NCI-H774 (cell line): ENCODE results near the gene RPS27L.
"Not testable (repeated sequence)": the region's sequence is repeated elsewhere in the genome, so short reads cannot be mapped to it uniquely, and the experiment has no call there.

ENCODE experiments used
- DNase-seq: peaks from one replicate; lab custom pipeline; 2025; lab: John Stamatoyannopoulos, UW

Gene RPS27L

DNA sequence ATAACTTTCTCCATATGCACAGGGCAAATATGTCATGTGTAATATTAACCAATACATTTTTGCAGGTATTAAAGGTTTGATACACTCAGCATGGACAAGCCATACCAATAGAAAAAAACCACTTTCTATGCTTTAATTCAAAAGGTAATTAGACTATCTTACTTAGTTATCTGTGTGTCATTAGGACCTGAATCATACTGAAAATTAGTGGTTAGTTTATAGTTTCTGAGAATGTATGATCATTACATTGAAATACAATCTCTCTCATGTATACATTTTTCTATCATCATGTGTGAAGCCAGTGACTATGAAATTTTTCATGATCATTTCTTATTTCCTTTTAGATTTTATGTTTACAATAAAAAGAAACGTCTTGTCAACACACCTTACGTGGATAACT is 16.3 kb downstream of the RPS27L start:
- DNase-seq = no peak

- no peak for DNase-seq
These were observed 20.5 kb downstream of the RPS27L start for GRCh38 chr15:63136742-63137141.

- DNase-seq = no peak
These were observed 21.5 kb downstream of the RPS27L start for GRCh38 chr15:63135804-63136203.

DNA sequence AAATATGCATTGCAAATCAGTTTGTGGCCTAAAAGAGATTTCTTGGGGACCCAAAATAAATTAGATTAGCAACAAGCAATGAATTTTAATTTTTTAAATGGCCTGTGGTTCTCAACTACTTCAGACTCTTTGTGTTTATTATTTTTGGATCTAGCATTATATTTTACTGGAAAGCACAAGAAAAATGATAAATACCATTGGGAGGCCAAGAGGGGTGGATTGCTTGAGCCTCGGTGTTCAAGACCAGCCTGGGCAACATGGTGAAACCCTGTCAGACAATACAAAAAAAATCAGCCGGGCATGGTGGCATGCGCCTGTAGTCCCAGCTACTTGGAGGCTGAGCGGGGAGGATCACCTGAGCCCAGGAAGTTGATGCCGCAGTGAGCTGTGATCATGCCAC is 22.0 kb downstream of the RPS27L start:
- no peak for DNase-seq

GRCh38 chr15:63134245-63134985 is 22.9 kb downstream of the RPS27L start:
- no peak for DNase-seq

- DNase-seq = no peak
These were observed 23.5 kb downstream of the RPS27L start for GRCh38 chr15:63133786-63134185.

DNA sequence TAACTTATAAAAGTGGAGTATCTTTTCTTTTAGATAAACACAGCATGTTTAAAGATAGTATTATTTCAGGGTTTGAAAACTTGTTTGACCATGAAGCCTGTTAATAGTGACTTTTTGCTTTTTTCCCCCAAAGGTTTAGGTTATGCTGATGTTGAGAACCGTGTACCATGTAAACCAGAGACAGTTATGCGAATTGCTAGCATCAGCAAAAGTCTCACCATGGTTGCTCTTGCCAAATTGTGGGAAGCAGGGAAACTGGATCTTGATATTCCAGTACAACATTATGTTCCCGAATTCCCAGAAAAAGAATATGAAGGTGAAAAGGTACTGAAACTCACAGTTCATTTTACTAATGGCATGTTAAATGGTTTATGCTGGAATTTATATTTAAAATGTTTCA is 30.6 kb downstream of the RPS27L start:
- DNase-seq = no peak

DNA sequence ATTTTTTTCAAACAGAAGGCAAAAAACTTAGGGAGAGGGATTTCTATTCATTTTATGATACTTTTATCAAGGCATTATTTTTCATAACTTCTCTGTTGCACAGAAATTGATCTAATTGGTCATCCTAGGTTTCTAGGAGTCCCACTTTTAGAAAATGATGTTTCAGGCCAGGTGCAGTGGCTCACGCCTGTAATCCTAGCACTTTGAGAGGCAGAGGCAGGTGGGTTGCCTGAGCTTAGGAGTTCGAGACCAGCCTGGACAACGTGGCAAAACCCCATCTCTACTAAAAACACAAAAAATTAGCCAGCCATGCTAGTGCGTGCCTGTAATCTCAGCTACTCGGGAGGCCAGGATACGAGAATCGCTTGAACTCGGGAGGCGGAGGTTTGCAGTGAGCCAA is 32.8 kb downstream of the RPS27L start:
- DNase-seq = no peak

DNA sequence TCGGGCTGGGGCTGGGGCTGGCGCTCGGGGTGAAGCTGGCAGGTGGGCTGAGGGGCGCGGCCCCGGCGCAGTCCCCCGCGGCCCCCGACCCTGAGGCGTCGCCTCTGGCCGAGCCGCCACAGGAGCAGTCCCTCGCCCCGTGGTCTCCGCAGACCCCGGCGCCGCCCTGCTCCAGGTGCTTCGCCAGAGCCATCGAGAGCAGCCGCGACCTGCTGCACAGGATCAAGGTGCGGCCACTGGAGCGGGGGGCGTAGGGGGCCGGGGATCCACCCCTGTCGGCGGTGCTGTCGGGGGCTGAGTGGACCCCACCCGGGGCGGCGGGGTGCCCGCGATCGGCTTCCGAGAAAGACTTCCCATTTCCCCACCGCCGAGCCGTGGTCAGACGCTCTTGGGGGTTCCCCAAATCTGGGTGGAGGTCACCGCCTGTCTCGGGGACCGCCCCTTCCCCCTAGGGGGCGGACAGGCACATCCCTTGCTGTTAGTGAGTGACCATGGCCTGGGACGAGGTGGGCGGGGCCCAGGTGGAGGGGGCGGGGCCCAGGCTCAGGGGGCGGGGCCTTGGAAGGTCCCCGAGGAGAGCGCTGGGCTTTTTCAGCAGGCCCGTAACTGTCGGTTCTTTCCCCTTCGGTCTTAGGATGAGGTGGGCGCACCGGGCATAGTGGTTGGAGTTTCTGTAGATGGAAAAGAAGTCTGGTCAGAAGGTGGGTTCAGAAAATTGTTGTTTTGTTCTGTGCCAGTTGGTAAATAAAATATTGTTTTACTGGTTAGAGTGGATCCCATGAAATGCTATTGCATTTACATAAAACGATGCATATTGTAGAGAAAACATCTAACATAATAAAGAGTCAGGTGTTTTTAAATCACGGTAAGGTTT is 35.0 kb downstream of the RPS27L start:
- DNase-seq = peak; percentile 45

GRCh38 chr15:63121382-63122001 is 35.8 kb downstream of the RPS27L start, which contains the start of gene LACTB:
Gene LACTB, plus strand, starts transcription at chr15:63121861. Its CDS starts 11 bp downstream, at chr15:63121872.
- peak; percentile 75 for DNase-seq

DNA sequence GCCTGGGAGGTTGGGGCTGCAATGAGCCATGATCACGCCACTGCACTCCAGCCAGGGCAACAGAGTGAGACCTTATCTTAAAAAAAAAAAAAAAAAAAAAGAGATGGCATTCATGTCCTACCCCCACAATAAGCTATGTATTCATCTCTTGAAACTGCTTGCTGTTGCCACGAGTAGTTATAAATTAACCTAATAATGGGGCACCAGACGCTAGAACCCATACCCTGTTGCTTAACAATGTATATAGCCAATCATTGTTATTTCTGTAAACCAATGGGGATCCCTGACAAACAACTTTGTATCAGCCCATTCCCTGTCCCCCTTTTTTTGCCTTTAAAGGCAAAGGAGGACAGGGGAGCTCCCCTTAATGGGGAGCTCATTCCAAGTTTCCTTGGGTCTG is 38.4 kb downstream of the RPS27L start:
- DNase-seq = no peak

DNA sequence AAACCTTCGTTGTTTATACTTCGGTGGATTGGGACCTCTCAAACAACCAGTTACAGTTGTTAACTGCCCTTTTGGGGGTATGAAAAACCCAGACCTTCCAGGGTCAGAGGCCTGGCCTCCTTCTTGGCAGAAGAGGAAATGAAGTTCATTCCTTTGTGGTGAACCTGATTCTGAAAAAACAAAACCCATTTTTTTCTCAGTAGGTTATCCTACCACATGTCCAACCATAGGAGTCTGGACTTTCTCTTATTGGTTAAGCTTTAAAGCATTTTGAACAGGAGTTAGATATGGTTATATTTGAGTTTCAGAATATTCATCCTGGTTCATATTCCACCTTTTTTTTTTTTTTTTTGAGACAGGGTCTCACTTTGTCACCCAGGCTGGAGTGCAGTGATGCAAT is 42.8 kb downstream of the RPS27L start:
- no peak for DNase-seq

- no peak for DNase-seq
These were observed 44.4 kb downstream of the RPS27L start for GRCh38 chr15:63112871-63113270.

DNA sequence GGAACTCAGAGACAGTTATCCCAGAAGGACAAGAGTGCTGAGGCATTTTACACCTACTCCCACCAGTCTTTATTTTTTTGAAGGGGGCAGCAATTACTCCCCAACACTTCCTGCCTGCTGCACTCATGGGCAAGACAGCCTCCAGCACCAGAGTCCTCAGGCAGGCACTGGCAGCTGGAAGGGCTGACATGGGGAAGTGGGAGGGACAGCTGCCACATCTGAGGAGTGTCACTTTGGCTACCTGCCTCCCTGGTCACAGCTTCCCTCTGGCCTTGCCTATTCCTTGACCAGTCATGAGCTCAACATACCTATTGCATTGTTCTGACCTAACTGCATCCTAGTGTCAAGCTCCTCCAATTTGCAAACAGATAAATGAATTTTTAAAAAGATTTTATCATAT is 45.8 kb downstream of the RPS27L start:
- no peak for DNase-seq

DNA sequence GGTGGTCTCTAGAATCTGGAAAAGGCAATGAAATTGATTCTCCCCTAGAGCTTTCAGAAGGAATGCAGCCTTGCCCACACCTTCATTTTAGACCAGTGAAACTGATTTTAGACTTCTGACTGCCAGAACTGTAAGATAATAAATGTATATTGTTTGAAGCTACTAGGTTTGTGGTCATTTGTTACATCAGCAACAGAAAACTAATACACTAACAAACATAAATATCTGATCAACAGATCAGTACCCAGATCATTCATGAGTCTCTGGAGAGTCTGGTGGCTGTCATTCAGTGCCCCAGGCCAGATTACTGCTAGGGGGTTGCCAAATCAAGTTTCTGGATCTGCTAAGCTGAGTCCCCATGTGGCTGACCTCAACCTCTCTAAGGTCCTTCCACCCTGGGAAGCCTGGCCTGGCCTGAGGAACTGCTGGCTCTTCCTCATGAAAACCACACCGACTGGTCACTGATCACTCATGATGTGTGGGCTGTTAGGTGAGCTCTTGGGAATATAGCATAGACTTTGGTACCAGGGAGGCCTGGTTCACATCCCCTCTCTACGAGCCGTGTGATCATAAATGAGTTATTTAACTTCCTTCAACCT is 46.8 kb downstream of the RPS27L start:
- DNase-seq = no peak

- no peak for DNase-seq
These were observed 47.4 kb downstream of the RPS27L start for GRCh38 chr15:63109920-63110319.

DNA sequence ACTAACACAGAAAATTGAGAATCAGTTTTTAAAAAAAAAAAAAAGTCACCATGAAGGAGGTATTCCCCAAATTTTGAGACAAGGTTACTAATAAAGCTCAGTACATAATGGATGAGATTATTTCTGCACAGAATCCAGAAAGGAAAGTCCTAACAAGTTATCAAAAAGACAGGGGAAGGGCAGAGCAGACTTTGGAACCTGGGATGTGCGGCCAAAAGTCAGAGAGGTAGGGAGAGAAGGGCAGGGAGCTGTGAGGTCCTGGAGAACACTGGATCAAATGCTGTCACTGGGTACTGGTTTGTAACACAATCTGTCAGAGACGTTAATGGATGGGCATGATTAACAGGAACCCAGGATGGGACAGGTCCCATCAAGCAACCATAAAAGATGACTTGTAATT is 47.8 kb downstream of the RPS27L start:
- DNase-seq = no peak

DNA sequence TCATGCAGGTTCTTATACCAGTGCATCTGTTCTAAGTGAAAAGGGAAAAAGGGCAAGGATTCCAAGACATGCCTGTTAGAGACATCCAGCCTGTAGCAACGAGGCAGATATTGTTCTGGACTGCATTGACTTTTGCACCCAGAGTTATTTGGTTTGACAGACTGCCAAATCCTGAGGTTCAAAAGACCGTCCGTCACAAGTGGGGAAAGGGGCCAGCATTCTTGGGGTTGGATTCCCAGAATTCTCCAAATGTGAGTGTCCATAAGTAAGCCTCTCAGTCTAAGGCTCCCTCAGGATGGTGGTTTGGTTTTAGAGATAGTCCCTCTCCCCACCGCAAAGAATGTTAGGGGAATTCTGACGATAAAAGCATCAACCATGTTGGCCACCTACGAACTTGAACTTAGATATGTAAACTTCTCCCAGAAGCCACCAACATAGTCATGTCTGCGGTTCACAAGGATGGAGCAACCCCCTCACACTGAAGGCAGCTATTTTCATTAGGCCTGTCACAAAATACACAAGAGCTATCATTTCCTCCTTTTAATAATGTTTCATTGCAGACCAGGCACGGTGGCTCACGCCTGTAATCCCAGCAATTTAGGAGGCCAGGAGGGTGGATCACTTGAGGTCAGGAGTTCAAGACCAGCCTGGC is 49.3 kb downstream of the RPS27L start:
- no peak for DNase-seq

DNA sequence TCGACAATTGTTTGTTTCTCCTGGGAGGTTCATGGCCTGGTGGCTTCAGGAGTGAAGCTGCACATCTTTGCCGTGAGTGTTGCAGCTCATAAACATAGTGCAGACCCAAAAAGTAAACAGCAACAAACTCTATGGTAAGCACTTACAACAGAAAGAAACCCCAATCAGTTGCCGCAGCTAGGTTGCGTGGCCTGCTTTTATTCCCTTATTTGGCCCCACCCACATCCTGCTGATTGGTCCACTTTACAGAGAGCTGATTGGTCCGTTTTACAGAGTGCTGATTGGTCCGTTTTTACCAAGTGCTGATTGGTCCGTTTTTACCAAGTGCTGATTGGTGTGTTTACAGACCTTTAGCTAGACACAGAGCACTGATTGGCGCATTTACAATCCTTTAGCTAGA is 51.9 kb downstream of the RPS27L start:
- not testable (repeated sequence) for DNase-seq

- no peak for DNase-seq
These were observed 52.5 kb downstream of the RPS27L start for GRCh38 chr15:63104727-63105126.

- no peak for DNase-seq
These were observed 53.9 kb downstream of the RPS27L start for GRCh38 chr15:63103416-63103815.

GRCh38 chr15:63099581-63099980 is 57.7 kb downstream of the RPS27L start:
- DNase-seq = not testable (repeated sequence)
